GM19397 (cell line): ENCODE results near the gene TRMT2B.
"Not testable (repeated sequence)": the region's sequence is repeated elsewhere in the genome, so short reads cannot be mapped to it uniquely, and the experiment has no call there.

Experiments used
- ATAC-seq: cut with Tn5 transposase; IDR thresholded peaks from one replicate; pipeline ENCODE4 v1.9.1; 2021; ENCODE audit warnings: mild to moderate bottlenecking, moderate library complexity; ENCODE audit not compliant: unreplicated experiment

The TRMT2B gene

GRCh38 chrX:101009090-101009489 lies 42.8 kb downstream of the TRMT2B start:
- ATAC-seq = no peak

- ATAC-seq = no peak
Measured at GRCh38 chrX:100999451-100999850, 52.5 kb downstream of the TRMT2B start.

- no peak for ATAC-seq
Measured at GRCh38 chrX:100995469-100995868, 56.4 kb downstream of the TRMT2B start.

GRCh38 chrX:100994352-100995281 lies 57.3 kb downstream of the TRMT2B start:
- peak; percentile 82 for ATAC-seq

- ATAC-seq = no peak
Measured at GRCh38 chrX:100990139-100990538, 61.8 kb downstream of the TRMT2B start.

GRCh38 chrX:100984818-100985217 lies 67.1 kb downstream of the TRMT2B start:
- ATAC-seq = no peak

- not testable (repeated sequence) for ATAC-seq
Measured at GRCh38 chrX:100981498-100981845, 70.4 kb downstream of the TRMT2B start.

- no peak for ATAC-seq
Measured at GRCh38 chrX:100980608-100981497, 71.1 kb downstream of the TRMT2B start.

- ATAC-seq = no peak
Measured at GRCh38 chrX:100979881-100980607, 71.9 kb downstream of the TRMT2B start.

GRCh38 chrX:100976211-100976610 lies 75.7 kb downstream of the TRMT2B start:
- ATAC-seq = no peak

- ATAC-seq = no peak
Measured at GRCh38 chrX:100975212-100975611, 76.7 kb downstream of the TRMT2B start.

GRCh38 chrX:100973411-100973810 lies 78.5 kb downstream of the TRMT2B start:
- no peak for ATAC-seq

GRCh38 chrX:100969936-100970335 lies 82.0 kb downstream of the TRMT2B start:
- ATAC-seq = no peak

GRCh38 chrX:100969408-100969807 lies 82.5 kb downstream of the TRMT2B start, which contains the start of gene ARL13A:
Gene ARL13A, plus strand, starts transcription at chrX:100969708. Its CDS starts 3,982 bp downstream, at chrX:100973690.
- ATAC-seq = no peak

- no peak for ATAC-seq
Measured at GRCh38 chrX:100964362-100964761, 87.5 kb downstream of the TRMT2B start.

- ATAC-seq = no peak
Measured at GRCh38 chrX:100962811-100963210, 89.1 kb downstream of the TRMT2B start.
